EH (cell line): ENCODE results near the gene MVK.
A peak's percentile ranks its signal among the peaks of the same experiment; 100 is the strongest.

Experiments used
- DNase-seq: peaks from one replicate; pipeline ENCODE4 v3.0.0-alpha.2; 2015; ENCODE audit warnings: low read depth

Gene MVK

GRCh38 chr12:109573029-109573913, at the start of gene MVK, which contains the start of gene MMAB:
Gene MVK, plus strand, starts transcription at chr12:109573794. Its CDS starts 1,029 bp downstream, at chr12:109574823.
Gene MMAB, minus strand, starts transcription at chr12:109573504. Its CDS starts 24 bp downstream, at chr12:109573480.
- DNase-seq, result peak; percentile 99

- no peak for DNase-seq
Observed at GRCh38 chr12:109524466-109525278, 48.9 kb upstream of the MVK start.

- DNase-seq, result no peak
Observed at GRCh38 chr12:109525279-109525585, 48.4 kb upstream of the MVK start.

- no peak for DNase-seq
Observed at GRCh38 chr12:109527489-109528123, 46.0 kb upstream of the MVK start.

GRCh38 chr12:109529691-109530640, 43.6 kb upstream of the MVK start:
- no peak for DNase-seq

- no peak for DNase-seq
Observed at GRCh38 chr12:109531411-109531810, 42.2 kb upstream of the MVK start.

- no peak for DNase-seq
Observed at GRCh38 chr12:109532721-109533486, 40.7 kb upstream of the MVK start.

- DNase-seq, result no peak
Observed at GRCh38 chr12:109533487-109533740, 40.2 kb upstream of the MVK start.

- no peak for DNase-seq
Observed at GRCh38 chr12:109534456-109534855, 39.1 kb upstream of the MVK start.

- DNase-seq, result no peak
Observed at GRCh38 chr12:109535231-109535862, 38.2 kb upstream of the MVK start.

- DNase-seq, result no peak
Observed at GRCh38 chr12:109535863-109536250, 37.7 kb upstream of the MVK start.

- no peak for DNase-seq
Observed at GRCh38 chr12:109537136-109537535, 36.5 kb upstream of the MVK start.

- no peak for DNase-seq
Observed at GRCh38 chr12:109538191-109538863, 35.3 kb upstream of the MVK start.

GRCh38 chr12:109539508-109539907, 34.1 kb upstream of the MVK start:
- peak; percentile 86 for DNase-seq

GRCh38 chr12:109540526-109541412, 32.8 kb upstream of the MVK start:
- DNase-seq, result no peak

- DNase-seq, result no peak
Observed at GRCh38 chr12:109541413-109541726, 32.2 kb upstream of the MVK start.

GRCh38 chr12:109542014-109542413, 31.6 kb upstream of the MVK start:
- DNase-seq, result peak; percentile 68

- DNase-seq, result no peak
Observed at GRCh38 chr12:109542876-109543275, 30.7 kb upstream of the MVK start.

GRCh38 chr12:109544955-109545531, 28.6 kb upstream of the MVK start:
- DNase-seq, result peak; percentile 61
